ENCODE measurements around the gene MBLAC1.
A peak's percentile ranks its signal among the peaks of the same experiment; 100 is the strongest.

Gene MBLAC1

GRCh38 chr7:100152937-100153666, 26.3 kb downstream of the MBLAC1 start:
- DNase-seq (ENCODE audit: low read depth in 2 of 3, low spot score in 1 of 3), result no peak

- no peak for DNase-seq (ENCODE audit: low read depth in 2 of 3, low spot score in 1 of 3)
These were observed 27.2 kb downstream of the MBLAC1 start for GRCh38 chr7:100153708-100154535.

GRCh38 chr7:100154651-100155491, 28.1 kb downstream of the MBLAC1 start:
- DNase-seq (ENCODE audit: low read depth in 2 of 3, low spot score in 1 of 3), result no peak

GRCh38 chr7:100155553-100156317, 29.0 kb downstream of the MBLAC1 start:
- DNase-seq (ENCODE audit: low read depth in 2 of 3, low spot score in 1 of 3), result no peak

- DNase-seq (ENCODE audit: low read depth in 2 of 3, low spot score in 1 of 3), result no peak
These were observed 29.7 kb downstream of the MBLAC1 start for GRCh38 chr7:100156331-100157068.

GRCh38 chr7:100157069-100157333, 30.2 kb downstream of the MBLAC1 start:
- DNase-seq (ENCODE audit: low read depth in 2 of 3, low spot score in 1 of 3), result no peak

- no peak for DNase-seq (ENCODE audit: low read depth in 2 of 3, low spot score in 1 of 3)
These were observed 30.8 kb downstream of the MBLAC1 start for GRCh38 chr7:100157334-100158228.

GRCh38 chr7:100158229-100159098, 31.7 kb downstream of the MBLAC1 start, which contains the start of gene TRAPPC14:
TSS of gene TRAPPC14 (minus strand) at chr7:100158723. CDS start at chr7:100158499, 224 bp downstream.
- DNase-seq (ENCODE audit: low read depth in 2 of 3, low spot score in 1 of 3), result peak; percentile 80 to 95 (median 89)

- DNase-seq (ENCODE audit: low read depth in 2 of 3, low spot score in 1 of 3), result no peak
These were observed 32.4 kb downstream of the MBLAC1 start for GRCh38 chr7:100159099-100159623.

- no peak for DNase-seq (ENCODE audit: low read depth in 2 of 3, low spot score in 1 of 3)
These were observed 33.3 kb downstream of the MBLAC1 start for GRCh38 chr7:100160067-100160466.

GRCh38 chr7:100163006-100163531, 36.3 kb downstream of the MBLAC1 start:
- no peak for DNase-seq (ENCODE audit: low read depth in 2 of 3, low spot score in 1 of 3)

- DNase-seq (ENCODE audit: low read depth in 2 of 3, low spot score in 1 of 3), result no peak
These were observed 37.1 kb downstream of the MBLAC1 start for GRCh38 chr7:100163871-100164270.

GRCh38 chr7:100166317-100166940, 39.7 kb downstream of the MBLAC1 start:
- no peak for DNase-seq (ENCODE audit: low read depth in 2 of 3, low spot score in 1 of 3)

GRCh38 chr7:100166970-100167911, 40.5 kb downstream of the MBLAC1 start:
- no peak for DNase-seq (ENCODE audit: low read depth in 2 of 3, low spot score in 1 of 3)

- no peak for DNase-seq (ENCODE audit: low read depth in 2 of 3, low spot score in 1 of 3)
These were observed 41.2 kb downstream of the MBLAC1 start for GRCh38 chr7:100167912-100168323.

Measured in stimulated activated CD4-positive, alpha-beta T cell treated with anti-CD3 and anti-CD28 coated beads, Interleukin-12 subunit alpha, Interleukin-12 subunit beta, amount 100 ng/mL, for 48 hours (primary cell).